Measurements from ENCODE around the gene GNB2.

Gene GNB2

DNA sequence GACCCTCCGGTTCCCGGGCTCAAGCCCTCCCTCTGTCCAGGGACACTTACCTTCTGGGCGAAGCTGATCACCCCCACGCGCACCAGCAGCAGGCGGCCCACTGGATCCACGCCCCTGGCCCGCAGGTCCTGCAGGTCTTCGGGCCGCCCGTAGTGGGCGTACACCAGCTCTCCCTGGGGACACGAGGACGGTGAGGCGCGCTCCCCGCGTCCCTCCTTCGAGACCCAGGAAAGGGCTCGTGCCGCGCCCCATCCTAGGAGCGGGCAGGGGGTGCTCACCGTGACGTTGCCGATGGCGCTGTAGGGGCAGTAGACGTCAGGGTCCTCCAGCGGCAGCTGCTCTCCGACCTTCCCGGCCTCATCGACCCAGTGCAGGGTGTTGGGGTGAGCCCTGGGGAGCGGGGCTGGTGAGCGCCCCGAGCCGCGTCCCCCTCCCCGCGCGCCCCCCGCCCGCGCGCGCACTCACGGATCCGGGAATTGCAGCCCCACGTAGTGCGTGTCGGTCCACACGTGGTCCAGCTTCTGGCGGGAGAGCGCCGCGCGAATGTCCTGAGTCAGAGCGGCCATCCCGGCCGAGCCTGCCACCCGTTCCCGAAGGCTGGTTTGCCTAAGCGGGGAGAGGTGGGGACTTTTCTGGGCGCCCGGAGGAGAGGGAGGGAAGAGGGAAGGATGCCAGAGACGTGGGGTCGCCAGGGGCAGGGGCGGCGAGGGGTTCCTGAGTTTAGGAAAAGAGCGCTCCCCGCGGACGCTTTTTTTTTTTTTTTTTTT is 40.4 kb upstream of the GNB2 start:
- peak overlapping the region; percentile 52; the same call in 1 of the 2 replicates for H3K27ac ChIP-seq
- TF ChIP-seq, protein P1, sequence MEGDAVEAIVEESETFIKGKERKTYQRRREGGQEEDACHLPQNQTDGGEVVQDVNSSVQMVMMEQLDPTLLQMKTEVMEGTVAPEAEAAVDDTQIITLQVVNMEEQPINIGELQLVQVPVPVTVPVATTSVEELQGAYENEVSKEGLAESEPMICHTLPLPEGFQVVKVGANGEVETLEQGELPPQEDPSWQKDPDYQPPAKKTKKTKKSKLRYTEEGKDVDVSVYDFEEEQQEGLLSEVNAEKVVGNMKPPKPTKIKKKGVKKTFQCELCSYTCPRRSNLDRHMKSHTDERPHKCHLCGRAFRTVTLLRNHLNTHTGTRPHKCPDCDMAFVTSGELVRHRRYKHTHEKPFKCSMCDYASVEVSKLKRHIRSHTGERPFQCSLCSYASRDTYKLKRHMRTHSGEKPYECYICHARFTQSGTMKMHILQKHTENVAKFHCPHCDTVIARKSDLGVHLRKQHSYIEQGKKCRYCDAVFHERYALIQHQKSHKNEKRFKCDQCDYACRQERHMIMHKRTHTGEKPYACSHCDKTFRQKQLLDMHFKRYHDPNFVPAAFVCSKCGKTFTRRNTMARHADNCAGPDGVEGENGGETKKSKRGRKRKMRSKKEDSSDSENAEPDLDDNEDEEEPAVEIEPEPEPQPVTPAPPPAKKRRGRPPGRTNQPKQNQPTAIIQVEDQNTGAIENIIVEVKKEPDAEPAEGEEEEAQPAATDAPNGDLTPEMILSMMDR (conservative IDR thresholded peaks at IDR 0.05), result peak; percentile 71

DNA sequence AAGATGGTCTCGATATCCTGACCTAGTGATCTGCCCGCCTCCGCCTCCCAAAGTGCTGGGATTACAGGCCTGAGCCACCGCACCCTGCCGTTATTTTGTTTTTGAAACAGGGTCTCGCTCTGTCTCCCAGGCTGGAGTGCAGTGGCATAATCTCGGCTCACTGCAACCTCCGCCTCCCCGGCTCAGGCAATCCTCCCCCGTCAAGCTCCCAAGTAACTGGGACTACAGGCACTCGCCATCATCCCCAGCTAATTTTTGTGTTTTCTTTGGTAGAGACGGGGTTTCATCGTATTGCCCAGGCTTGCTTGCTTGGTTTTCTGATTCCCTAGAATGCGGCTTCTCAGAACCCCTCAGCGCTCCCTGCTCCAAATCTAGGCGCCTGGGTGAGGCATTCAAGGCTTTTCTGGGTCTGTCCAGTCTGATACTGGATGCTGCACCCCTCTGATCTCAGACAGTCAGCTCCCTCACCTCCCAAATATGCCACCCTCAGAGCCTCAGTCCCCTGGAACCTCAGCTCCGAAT is 33.5 kb upstream of the GNB2 start:
- no peak overlapping the region for H3K27ac ChIP-seq
- TF ChIP-seq, protein P1 (conservative IDR thresholded peaks at IDR 0.05), result no peak

DNA sequence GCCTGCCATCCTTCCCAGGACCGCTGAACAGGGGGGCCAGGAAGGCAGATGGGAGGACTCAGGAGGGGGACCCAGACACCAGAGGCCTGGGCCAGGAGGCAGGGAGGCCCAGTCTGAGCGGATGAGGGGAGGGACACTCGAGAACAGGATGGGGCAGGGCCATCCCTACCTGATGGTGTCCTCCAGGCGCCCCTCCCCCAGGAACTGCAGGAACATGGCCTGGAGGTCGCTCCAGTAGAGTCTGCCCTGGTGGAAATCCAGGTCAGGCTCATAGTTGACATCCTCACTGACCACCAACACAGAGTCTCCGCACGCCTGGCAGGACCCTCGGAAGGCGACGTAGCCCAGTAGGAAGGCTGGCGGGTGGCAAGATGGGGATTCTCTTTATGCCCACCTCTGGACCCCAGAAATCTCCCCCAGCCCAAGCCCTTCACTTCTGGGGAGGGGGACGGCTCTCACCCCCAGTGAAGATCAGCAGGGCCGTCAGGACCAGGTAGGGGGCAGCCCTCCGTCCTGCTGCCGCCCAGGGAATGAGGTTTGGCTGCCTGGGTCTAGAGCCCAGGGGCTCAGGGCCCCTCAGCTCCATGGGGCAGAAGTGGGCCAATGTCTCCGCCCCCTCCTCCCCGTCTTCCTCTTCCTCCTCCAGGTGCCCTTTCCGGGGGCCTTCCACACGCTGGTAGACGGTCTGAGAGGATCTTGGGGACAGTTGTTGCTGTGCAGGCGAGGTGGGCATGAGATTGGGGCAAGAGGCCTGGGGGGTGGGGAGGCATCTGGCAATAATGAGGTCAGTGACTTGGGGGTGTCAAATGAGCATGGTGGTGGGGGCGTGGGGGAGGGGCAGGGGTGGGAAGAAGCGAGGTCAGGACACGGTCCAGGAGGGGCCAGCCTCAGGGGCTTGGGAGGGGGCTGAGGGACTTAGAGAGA is 32.8 kb upstream of the GNB2 start:
- H3K27ac ChIP-seq, result no peak overlapping the region
- TF ChIP-seq, protein P1 (conservative IDR thresholded peaks at IDR 0.05), result no peak

GRCh38 chr7:100641463-100641859 is 32.1 kb upstream of the GNB2 start, which contains the start of gene TFR2:
TFR2 (minus strand) TSS chr7:100641552; CDS start chr7:100641509, 43 bp downstream.
- no peak within 1 kb of the TSS for H3K27ac ChIP-seq
- TF ChIP-seq, protein P1 (conservative IDR thresholded peaks at IDR 0.05), result no peak

DNA sequence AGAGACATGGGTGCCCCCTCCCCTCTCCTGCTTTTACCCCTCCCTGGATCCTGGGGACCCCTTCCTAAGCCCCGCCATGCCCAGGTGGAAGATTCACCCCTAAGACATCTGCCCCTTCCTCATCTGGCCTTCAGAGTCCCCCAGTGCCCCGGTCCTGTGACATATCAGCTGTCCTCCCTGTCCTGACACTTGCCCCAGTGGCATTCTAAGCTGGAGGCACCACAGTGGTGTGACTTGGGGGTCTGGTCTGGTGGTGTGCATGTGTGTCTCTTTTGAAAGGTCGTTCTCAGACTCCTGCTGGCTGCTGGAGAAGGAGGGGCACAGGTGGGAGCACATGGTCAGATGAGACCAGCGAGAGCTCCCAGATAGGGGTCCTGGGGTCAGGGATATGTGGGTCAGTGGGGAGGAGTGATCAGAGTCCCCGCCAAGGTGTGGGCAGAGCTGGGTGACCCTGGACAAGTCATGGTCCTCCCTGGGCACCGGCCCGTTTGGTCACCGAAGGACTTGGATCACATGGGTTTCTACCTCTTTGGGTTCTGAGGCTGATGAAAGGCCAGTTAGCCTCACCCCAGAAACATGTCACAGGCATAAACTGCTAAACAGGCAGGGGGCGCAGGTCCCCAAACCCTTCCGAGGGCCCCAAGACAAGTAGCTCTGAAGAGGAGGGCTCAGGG is 31.5 kb upstream of the GNB2 start:
- no peak overlapping the region for H3K27ac ChIP-seq
- TF ChIP-seq, protein P1 (conservative IDR thresholded peaks at IDR 0.05), result no peak

GRCh38 chr7:100642534-100642907 is 31.0 kb upstream of the GNB2 start:
- TF ChIP-seq, protein P1 (conservative IDR thresholded peaks at IDR 0.05), result no peak
- no peak overlapping the region for H3K27ac ChIP-seq
